Gastroesophageal sphincter (tissue), 4 donors: ENCODE data around the gene MUSTN1. TPM values are rescaled to one million over a fixed set of nuclear protein-coding genes. Genes with fewer than 3 reads are reported as not detected.

Experiments used
- ATAC-seq: fragments of 150-250 bp; one replicate; pipeline ENCODE4 v1.9.1; 2016; ENCODE audit warnings: mild to moderate bottlenecking, moderate library complexity
- H3K27ac ChIP-seq, 4 donors: fragments of 200-600 bp; sonication (generic) in 3 of 4; 1 replicate in 3 of 4; 2 replicates in 1 of 4; pipeline ENCODE4 v1.5.1; 2016 to 2019
- H3K27me3 ChIP-seq: fragments of 200-600 bp; sonication (generic); one replicate; pipeline ENCODE4 v1.5.1; 2019
- H3K36me3 ChIP-seq, 2 donors: fragments of 200-600 bp; sonication (generic); one replicate each; pipeline ENCODE4 v1.5.1; 2019; ENCODE audit warnings: control low read depth in 1 of 2
- H3K4me1 ChIP-seq, 3 donors: fragments of 200-600 bp; sonication (generic); 1 replicate in 2 of 3; 2 replicates in 1 of 3; pipeline ENCODE4 v1.5.1; 2016 to 2019; ENCODE audit warnings: control low read depth in 2 of 3
- H3K4me3 ChIP-seq, 2 donors: fragments of 200-600 bp; sonication (generic); one replicate each; pipeline ENCODE4 v1.5.1; 2019; ENCODE audit warnings: mild to moderate bottlenecking in 1 of 2, moderate library complexity in 1 of 2
- H3K9me3 ChIP-seq, 3 donors: fragments of 200-600 bp; sonication (generic); one replicate each; pipeline ENCODE4 v1.5.1; 2017 to 2019; ENCODE audit warnings: control low read depth in 2 of 3
- EP300 ChIP-seq: sonication (generic); formaldehyde crosslinking; IDR thresholded peaks from one replicate; pipeline ENCODE4 v1.6.1; 2017; ENCODE audit warnings: antibody characterized with exemption, mild to moderate bottlenecking
- POLR2A ChIP-seq, 2 donors: fragments of 450-650 bp; IDR thresholded peaks; one replicate each; pipeline ENCODE4 v1.6.1; 2017; ENCODE audit warnings: antibody characterized with exemption in 2 of 2, mild to moderate bottlenecking in 2 of 2, moderate library complexity in 1 of 2
- POLR2AphosphoS5 ChIP-seq: sonication (generic); formaldehyde crosslinking; IDR thresholded peaks from one replicate; pipeline ENCODE4 v1.6.1; 2017; ENCODE audit warnings: antibody characterized with exemption
- WGBS, 2 donors: methylation state at CpG; one replicate each; pipeline ENCODE4 v1.1.5; 2018; ENCODE audit warnings: low coverage in 1 of 2; 5-methylcytosine and 5-hydroxymethylcytosine counted together
- total RNA-seq, 4 donors: library from RNA; depleted of rRNA; stranded (reverse); fragments of >200 nt; gene quantifications; one replicate each; pipeline ENCODE4 v1.1.0, GENCODE V29; 2016
- TF ChIP-seq, protein P1 (sequence below), 4 experiments: fragments of 200-600 bp in 2 of 4; fragments of 450-650 bp in 2 of 4; sonication (generic) in 1 of 4; IDR thresholded peaks; one replicate each; pipeline ENCODE4 v1.5.1; 2017 to 2019; ENCODE audit warnings: antibody characterized with exemption in 4 of 4, mild to moderate bottlenecking in 2 of 4, moderate library complexity in 2 of 4

Gene MUSTN1
- total RNA-seq, 4 donors from 2014 or later = 8.6 to 20.9 (median 16.6) TPM

DNA sequence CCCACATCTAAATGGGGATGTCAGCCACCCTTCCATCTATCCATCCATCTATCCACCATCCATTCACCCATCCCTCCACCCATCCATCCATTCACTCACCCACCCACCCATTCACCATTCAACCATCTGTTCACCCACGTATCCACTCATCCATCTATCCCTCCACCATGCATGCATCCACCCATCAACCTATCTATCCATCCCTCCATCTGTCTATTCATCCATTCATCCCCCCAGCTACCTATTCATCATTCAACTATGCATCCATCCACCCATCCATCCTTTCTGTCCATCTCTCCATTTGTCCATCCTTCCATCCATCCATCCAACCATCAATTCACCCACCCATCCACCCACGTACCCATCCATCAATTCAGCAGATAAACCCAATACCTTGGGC is 25.7 kb downstream of the MUSTN1 start:
- WGBS, 2 donors = 76 to 88% methylated on average over 2 of the region's 2 CpGs
- no peak overlapping the region for H3K27ac ChIP-seq
- H3K9me3 ChIP-seq = no peaks in the 10 kb centered on the region
- no peak for ATAC-seq
- no peaks in the 10 kb centered on the region for H3K36me3 ChIP-seq
- H3K4me3 ChIP-seq = no peak overlapping the region
- TF ChIP-seq, protein P1, sequence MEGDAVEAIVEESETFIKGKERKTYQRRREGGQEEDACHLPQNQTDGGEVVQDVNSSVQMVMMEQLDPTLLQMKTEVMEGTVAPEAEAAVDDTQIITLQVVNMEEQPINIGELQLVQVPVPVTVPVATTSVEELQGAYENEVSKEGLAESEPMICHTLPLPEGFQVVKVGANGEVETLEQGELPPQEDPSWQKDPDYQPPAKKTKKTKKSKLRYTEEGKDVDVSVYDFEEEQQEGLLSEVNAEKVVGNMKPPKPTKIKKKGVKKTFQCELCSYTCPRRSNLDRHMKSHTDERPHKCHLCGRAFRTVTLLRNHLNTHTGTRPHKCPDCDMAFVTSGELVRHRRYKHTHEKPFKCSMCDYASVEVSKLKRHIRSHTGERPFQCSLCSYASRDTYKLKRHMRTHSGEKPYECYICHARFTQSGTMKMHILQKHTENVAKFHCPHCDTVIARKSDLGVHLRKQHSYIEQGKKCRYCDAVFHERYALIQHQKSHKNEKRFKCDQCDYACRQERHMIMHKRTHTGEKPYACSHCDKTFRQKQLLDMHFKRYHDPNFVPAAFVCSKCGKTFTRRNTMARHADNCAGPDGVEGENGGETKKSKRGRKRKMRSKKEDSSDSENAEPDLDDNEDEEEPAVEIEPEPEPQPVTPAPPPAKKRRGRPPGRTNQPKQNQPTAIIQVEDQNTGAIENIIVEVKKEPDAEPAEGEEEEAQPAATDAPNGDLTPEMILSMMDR (IDR thresholded peaks at IDR 0.05) = no peak
- TF ChIP-seq POLR2A (IDR thresholded peaks at IDR 0.05) (no peak), EP300 (no peak), POLR2AphosphoS5 (no peak)
- H3K27me3 ChIP-seq = peaks cover 10% of the 10 kb centered on the region
- no peaks in the 10 kb centered on the region for H3K4me1 ChIP-seq

DNA sequence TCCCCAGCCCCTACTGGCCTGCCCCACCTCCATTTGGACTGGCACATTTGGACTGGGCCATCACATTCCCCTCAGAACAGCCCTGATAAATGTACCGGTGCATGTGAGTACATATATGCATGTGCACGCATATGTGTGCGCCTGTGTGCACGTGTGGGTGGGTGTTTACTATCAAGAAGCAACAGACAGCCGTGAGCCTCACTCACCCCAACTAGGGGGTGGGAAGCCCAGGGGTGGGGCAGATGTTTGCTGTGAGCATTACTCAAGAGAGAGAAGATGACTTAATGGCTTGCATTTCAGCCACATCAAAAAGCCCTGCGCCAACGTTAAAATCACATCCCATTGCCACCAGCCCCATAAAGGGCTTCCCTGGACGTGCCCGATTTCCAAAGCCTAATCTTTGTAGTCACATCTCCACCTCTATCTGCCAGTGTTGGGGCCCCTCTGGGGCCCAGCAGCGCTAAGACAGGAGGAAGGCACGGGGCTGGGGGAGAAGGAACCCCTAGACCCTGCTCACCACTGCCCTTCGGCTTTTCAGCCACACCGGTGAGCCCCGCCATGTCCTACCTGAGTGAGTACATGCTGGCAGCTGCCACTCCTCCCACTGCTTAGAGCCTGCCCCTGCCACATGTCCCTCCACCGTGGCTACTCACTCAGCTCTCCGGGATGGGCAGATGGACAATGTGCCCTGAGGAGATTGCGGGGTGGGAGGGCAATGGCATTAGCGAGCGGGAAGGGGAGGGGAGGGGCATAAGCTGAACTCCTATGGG is 29.4 kb downstream of the MUSTN1 start:
- no peaks in the 10 kb centered on the region for H3K9me3 ChIP-seq
- no peaks in the 10 kb centered on the region for H3K36me3 ChIP-seq
- H3K4me1 ChIP-seq = no peaks in the 10 kb centered on the region
- TF ChIP-seq EP300 = no peak
- TF ChIP-seq POLR2A (IDR thresholded peaks at IDR 0.05) = no peak
- TF ChIP-seq, protein P1 (IDR thresholded peaks at IDR 0.05) = no peak
- TF ChIP-seq POLR2AphosphoS5 = no peak
- WGBS, 2 donors = 75 to 85% methylated on average over 2 to 5 of the region's 19 CpGs
- peaks cover 12% of the 10 kb centered on the region for H3K27me3 ChIP-seq
- no peak overlapping the region for H3K4me3 ChIP-seq
- no peak for ATAC-seq
- H3K27ac ChIP-seq = no peak overlapping the region

DNA sequence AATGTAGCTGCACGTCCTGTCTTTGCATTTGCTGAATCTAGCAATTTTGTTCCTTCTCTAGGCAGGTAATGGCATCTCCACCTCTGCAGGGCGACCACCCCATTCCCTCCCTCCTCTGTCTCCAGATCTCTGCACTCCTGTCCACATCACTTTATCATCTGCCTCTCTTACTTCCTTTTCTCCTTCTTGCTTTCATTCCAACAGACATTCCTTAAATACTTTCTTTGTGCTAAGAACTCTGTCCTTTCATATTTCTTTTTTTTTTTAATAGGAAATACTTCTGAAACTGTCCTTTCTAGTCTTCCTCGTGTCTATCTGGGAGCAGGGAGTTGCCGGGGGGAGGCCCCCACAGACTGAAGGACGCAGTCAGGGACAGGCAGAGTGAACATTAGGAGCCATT is 33.0 kb downstream of the MUSTN1 start:
- Histone ChIP-seq H3K4me3 (no peak overlapping the region), H3K36me3 (no peaks in the 10 kb centered on the region), H3K27ac (no peak overlapping the region), H3K27me3 (peaks cover 12% of the 10 kb centered on the region), H3K9me3 (no peaks in the 10 kb centered on the region), H3K4me1 (no peaks in the 10 kb centered on the region)
- 41 to 67% methylated on average over 1 to 4 of the region's 5 CpGs for WGBS, 2 donors
- no peak for ATAC-seq
- TF ChIP-seq POLR2AphosphoS5 (no peak), POLR2A (IDR thresholded peaks at IDR 0.05) (no peak), EP300 (no peak)
- TF ChIP-seq, protein P1 (IDR thresholded peaks at IDR 0.05) = no peak

DNA sequence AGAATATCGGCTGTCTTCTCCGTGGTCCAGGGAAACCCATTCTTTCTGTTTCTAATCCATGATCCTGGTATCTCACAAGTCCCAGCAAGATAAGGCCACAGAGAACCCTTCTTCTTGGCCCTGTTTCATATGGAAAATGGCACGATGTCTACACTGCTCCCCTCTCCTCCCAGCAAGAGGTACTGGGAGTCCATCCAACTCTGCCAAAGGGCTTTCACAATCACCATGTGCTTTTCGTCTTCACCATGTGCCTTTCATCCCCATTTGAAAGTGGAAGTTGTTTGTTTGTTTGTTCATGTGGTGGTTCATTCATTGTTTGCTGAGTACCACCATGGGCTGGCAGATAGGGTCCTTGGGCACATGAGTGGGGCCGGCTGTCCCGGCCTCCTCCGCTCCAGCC is 34.7 kb downstream of the MUSTN1 start:
- no peak overlapping the region for H3K27ac ChIP-seq
- no peaks in the 10 kb centered on the region for H3K4me1 ChIP-seq
- WGBS, 2 donors = 75 to 89% methylated on average over 3 to 5 of the region's 7 CpGs
- no peak overlapping the region for H3K4me3 ChIP-seq
- no peak for ATAC-seq
- H3K36me3 ChIP-seq = no peaks in the 10 kb centered on the region
- peaks cover 5% of the 10 kb centered on the region for H3K27me3 ChIP-seq
- no peak for TF ChIP-seq EP300
- TF ChIP-seq POLR2AphosphoS5 = no peak
- TF ChIP-seq, protein P1 (IDR thresholded peaks at IDR 0.05) = no peak
- TF ChIP-seq POLR2A (IDR thresholded peaks at IDR 0.05) = no peak
- no peaks in the 10 kb centered on the region for H3K9me3 ChIP-seq

DNA sequence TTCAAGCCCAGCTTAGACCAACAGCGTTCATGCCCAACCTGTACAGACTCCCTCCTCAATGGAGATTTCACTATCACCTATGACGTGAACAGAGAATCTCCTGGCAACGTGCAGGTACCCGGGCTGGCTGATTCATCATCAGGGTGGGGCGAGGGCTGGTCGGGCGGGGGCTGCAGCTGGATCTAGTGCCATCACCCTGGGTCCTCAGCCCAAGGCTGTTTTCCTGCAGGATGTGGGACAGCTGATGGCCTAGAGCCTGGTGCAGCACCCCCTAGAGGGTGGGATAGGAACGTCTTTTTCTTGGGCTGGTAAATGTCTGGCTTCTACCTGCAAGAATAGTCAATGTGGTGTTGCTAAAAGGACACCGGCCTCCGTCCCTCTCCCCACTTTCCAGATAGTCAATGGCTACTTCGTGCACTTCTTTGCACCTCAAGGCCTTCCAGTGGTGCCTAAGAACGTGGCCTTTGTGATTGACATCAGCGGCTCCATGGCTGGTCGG is 35.8 kb downstream of the MUSTN1 start:
- no peak overlapping the region for H3K27ac ChIP-seq
- no peaks in the 10 kb centered on the region for H3K4me1 ChIP-seq
- WGBS, 2 donors = 25 to 60% methylated on average over 1 to 4 of the region's 14 CpGs
- ATAC-seq = no peak
- TF ChIP-seq POLR2A (IDR thresholded peaks at IDR 0.05) = no peak
- TF ChIP-seq, protein P1 (IDR thresholded peaks at IDR 0.05) = no peak
- no peak for TF ChIP-seq EP300
- TF ChIP-seq POLR2AphosphoS5 = no peak
- peaks cover under 1% of the 10 kb centered on the region for H3K27me3 ChIP-seq
- no peaks in the 10 kb centered on the region for H3K9me3 ChIP-seq
- no peak overlapping the region for H3K4me3 ChIP-seq
- H3K36me3 ChIP-seq = no peaks in the 10 kb centered on the region
